Parathyroid adenoma (tissue), 2 donors: ENCODE results near the gene NEK7.

Experiments used
- H2AFZ ChIP-seq: fragments of 300-600 bp; sonication (generic); one replicate; pipeline ENCODE4 v1.7.0; 2017; ENCODE audit warnings: antibody characterized with exemption, mild to moderate bottlenecking
- H3K27ac ChIP-seq: fragments of 300-600 bp; sonication (generic); one replicate; pipeline ENCODE4 v1.7.0; 2017
- H3K27me3 ChIP-seq: fragments of 300-600 bp; sonication (generic); one replicate; pipeline ENCODE4 v1.7.0; 2017; ENCODE audit warnings: low read length; ENCODE audit not compliant: control insufficient read depth, insufficient read depth
- H3K36me3 ChIP-seq: fragments of 300-600 bp; sonication (generic); one replicate; pipeline ENCODE4 v1.7.0; 2017; ENCODE audit warnings: low read length; ENCODE audit not compliant: control insufficient read depth, insufficient read depth
- H3K4me1 ChIP-seq: fragments of 300-600 bp; sonication (generic); one replicate; pipeline ENCODE4 v1.7.0; 2017; ENCODE audit warnings: control low read depth
- H3K4me2 ChIP-seq: fragments of 300-600 bp; sonication (generic); one replicate; pipeline ENCODE4 v1.7.0; 2017; ENCODE audit warnings: low read length
- H3K4me3 ChIP-seq: fragments of 300-600 bp; sonication (generic); one replicate; pipeline ENCODE4 v1.7.0; 2017; ENCODE audit warnings: low read depth, low read length
- H3K79me2 ChIP-seq: fragments of 300-600 bp; sonication (generic); one replicate; pipeline ENCODE4 v1.7.0; 2017; ENCODE audit warnings: control low read depth
- H3K9ac ChIP-seq: fragments of 300-600 bp; sonication (generic); one replicate; pipeline ENCODE4 v1.7.0; 2017; ENCODE audit warnings: mild to moderate bottlenecking
- H3K9me3 ChIP-seq: fragments of 300-600 bp; sonication (generic); one replicate; pipeline ENCODE4 v1.7.0; 2017; ENCODE audit warnings: low read length; ENCODE audit not compliant: control insufficient read depth
- CTCF ChIP-seq: fragments of 300-600 bp; sonication (generic); IDR thresholded peaks from one replicate; pipeline ENCODE4 v1.7.0; 2017; ENCODE audit warnings: antibody characterized with exemption, mild to moderate bottlenecking
- donor health status: primary hyperparathyroidism.

NEK7 gene

GRCh38 chr1:198116069-198116468 lies 40.7 kb upstream of the NEK7 start:
- no peak overlapping the region for H3K27ac ChIP-seq
- no peaks in the 10 kb centered on the region for H3K4me1 ChIP-seq
- TF ChIP-seq CTCF: no peak
- no peak overlapping the region for H3K4me3 ChIP-seq
- no peaks in the 10 kb centered on the region for H3K36me3 ChIP-seq
- H3K4me2 ChIP-seq: no peak overlapping the region
- no peak overlapping the region for H2AFZ ChIP-seq
- no peak overlapping the region for H3K9ac ChIP-seq
- H3K27me3 ChIP-seq: no peaks in the 10 kb centered on the region
- H3K79me2 ChIP-seq: no peaks in the 10 kb centered on the region
- no peaks in the 10 kb centered on the region for H3K9me3 ChIP-seq

- no peak overlapping the region for H3K4me2 ChIP-seq
- H3K9me3 ChIP-seq: no peaks in the 10 kb centered on the region
- no peak overlapping the region for H2AFZ ChIP-seq
- H3K27me3 ChIP-seq: no peaks in the 10 kb centered on the region
- H3K4me1 ChIP-seq: no peaks in the 10 kb centered on the region
- no peak overlapping the region for H3K27ac ChIP-seq
- no peaks in the 10 kb centered on the region for H3K36me3 ChIP-seq
- TF ChIP-seq CTCF: no peak
- H3K79me2 ChIP-seq: no peaks in the 10 kb centered on the region
- H3K4me3 ChIP-seq: no peak overlapping the region
- no peak overlapping the region for H3K9ac ChIP-seq
Measured at GRCh38 chr1:198116469-198116868, 40.3 kb upstream of the NEK7 start.

- H3K27me3 ChIP-seq: no peaks in the 10 kb centered on the region
- no peak overlapping the region for H2AFZ ChIP-seq
- H3K4me2 ChIP-seq: no peak overlapping the region
- TF ChIP-seq CTCF: no peak
- no peak overlapping the region for H3K4me3 ChIP-seq
- no peaks in the 10 kb centered on the region for H3K4me1 ChIP-seq
- H3K27ac ChIP-seq: no peak overlapping the region
- no peaks in the 10 kb centered on the region for H3K36me3 ChIP-seq
- no peaks in the 10 kb centered on the region for H3K79me2 ChIP-seq
- H3K9ac ChIP-seq: no peak overlapping the region
- no peaks in the 10 kb centered on the region for H3K9me3 ChIP-seq
Measured at GRCh38 chr1:198117267-198117666, 39.5 kb upstream of the NEK7 start.

- no peaks in the 10 kb centered on the region for H3K4me1 ChIP-seq
- no peak for TF ChIP-seq CTCF
- H3K36me3 ChIP-seq: no peaks in the 10 kb centered on the region
Measured at GRCh38 chr1:198118134-198118533, 38.7 kb upstream of the NEK7 start.

GRCh38 chr1:198119906-198120305 lies 36.9 kb upstream of the NEK7 start:
- H3K79me2 ChIP-seq: no peaks in the 10 kb centered on the region
- no peak overlapping the region for H3K4me2 ChIP-seq
- H3K4me1 ChIP-seq: no peaks in the 10 kb centered on the region
- H3K9me3 ChIP-seq: no peaks in the 10 kb centered on the region
- no peak for TF ChIP-seq CTCF
- no peak overlapping the region for H3K4me3 ChIP-seq
- H3K9ac ChIP-seq: no peak overlapping the region
- no peak overlapping the region for H2AFZ ChIP-seq
- no peaks in the 10 kb centered on the region for H3K27me3 ChIP-seq
- H3K36me3 ChIP-seq: no peaks in the 10 kb centered on the region
- no peak overlapping the region for H3K27ac ChIP-seq

More at GRCh38 chr1:198118134-198118533, 38.7 kb upstream of the NEK7 start:
- Histone ChIP-seq H3K9me3 (no peaks in the 10 kb centered on the region), H3K27me3 (no peaks in the 10 kb centered on the region), H3K79me2 (no peaks in the 10 kb centered on the region), H3K4me2 (no peak overlapping the region), H2AFZ (no peak overlapping the region), H3K9ac (no peak overlapping the region), H3K27ac (no peak overlapping the region), H3K4me3 (no peak overlapping the region)
